Activated CD8-positive, alpha-beta memory T cell treated with anti-CD3 and anti-CD28 coated beads, Interleukin-2, amount 10 ng/mL, durations not matched to agents 7 days and 5 days (primary cell): ENCODE data around the gene DPRX. TPM values are rescaled to one million over a fixed set of nuclear protein-coding genes. Genes with fewer than 3 reads are reported as not detected.

Experiments
- ATAC-seq: fragments of 150-1000 bp; cut with Tn5 transposase; one replicate; pipeline ENCODE4 v1.10.0; 2021; ENCODE audit warnings: moderate library complexity
- CTCF ChIA-PET: fragments of 350-600 bp; sonication (Branson Sonifier 250); formaldehyde crosslinking; loops from one replicate; lab custom pipeline; 2021; ENCODE audit warnings: antibody characterized with exemption; lab: Charles Lee
- DNase-seq: peaks from one replicate; pipeline ENCODE4 v3.0.0-alpha.2; 2020
- H3K27ac Mint-ChIP-seq: one replicate; pipeline ENCODE4 v1.8.0; 2021; ENCODE audit warnings: mild to moderate bottlenecking, mixed read lengths
- H3K27me3 Mint-ChIP-seq: one replicate; pipeline ENCODE4 v1.8.0; 2021; ENCODE audit warnings: mixed read lengths
- H3K36me3 Mint-ChIP-seq: one replicate; pipeline ENCODE4 v1.8.0; 2021; ENCODE audit warnings: mild to moderate bottlenecking, mixed read lengths
- H3K4me1 Mint-ChIP-seq: one replicate; pipeline ENCODE4 v1.8.0; 2021; ENCODE audit warnings: mixed read lengths
- H3K4me3 Mint-ChIP-seq: one replicate; pipeline ENCODE4 v1.8.0; 2021; ENCODE audit warnings: mild to moderate bottlenecking, moderate library complexity, mixed read lengths
- H3K9me3 Mint-ChIP-seq: one replicate; pipeline ENCODE4 v1.8.0; 2022; ENCODE audit warnings: low read depth, mixed read lengths
- total RNA-seq, 2 experiments: library from RNA; stranded (reverse); gene quantifications; one replicate each; pipeline ENCODE4 v1.2.3, GENCODE V29; 2021

The DPRX gene
- not detected for total RNA-seq

GRCh38 chr19:53631949-53632407 lies at the start of gene DPRX:
TSS of gene DPRX (plus strand) at chr19:53631999. CDS start at chr19:53632107, 108 bp downstream.
- DNase-seq (no peak), ATAC-seq (no peak)
- Mint-ChIP-seq H3K9me3 (peaks cover 16% of the 10 kb centered on the region), H3K4me3 (no peak within 1 kb of the TSS), H3K36me3 (no peaks in the 10 kb centered on the region), H3K27ac (no peak within 1 kb of the TSS), H3K4me1 (no peaks in the 10 kb centered on the region), H3K27me3 (no peaks in the 10 kb centered on the region)
- CTCF ChIA-PET = no interaction called here

- H3K27ac Mint-ChIP-seq = no peak overlapping the region
- H3K4me3 Mint-ChIP-seq = no peak overlapping the region
- peaks cover 16% of the 10 kb centered on the region for H3K36me3 Mint-ChIP-seq
- no peaks in the 10 kb centered on the region for H3K4me1 Mint-ChIP-seq
- peaks cover 19% of the 10 kb centered on the region for H3K9me3 Mint-ChIP-seq
- no peak for DNase-seq
- no peak for ATAC-seq
- no peaks in the 10 kb centered on the region for H3K27me3 Mint-ChIP-seq
- CTCF ChIA-PET = no interaction called here
These were observed 48.6 kb upstream of the DPRX start for GRCh38 chr19:53583181-53583580.

GRCh38 chr19:53586277-53586691 lies 45.5 kb upstream of the DPRX start:
- Mint-ChIP-seq H3K4me3 (no peak overlapping the region), H3K4me1 (no peaks in the 10 kb centered on the region), H3K27ac (no peak overlapping the region), H3K9me3 (peaks cover 6% of the 10 kb centered on the region), H3K27me3 (no peaks in the 10 kb centered on the region), H3K36me3 (no peaks in the 10 kb centered on the region)
- ATAC-seq = no peak
- DNase-seq = no peak
- CTCF ChIA-PET = no interaction called here

GRCh38 chr19:53594811-53595509 lies 36.8 kb upstream of the DPRX start:
- ATAC-seq = no peak
- H3K27me3 Mint-ChIP-seq = no peaks in the 10 kb centered on the region
- no peaks in the 10 kb centered on the region for H3K36me3 Mint-ChIP-seq
- DNase-seq = no peak
- CTCF ChIA-PET = no interaction called here
- H3K9me3 Mint-ChIP-seq = no peaks in the 10 kb centered on the region
- no peak overlapping the region for H3K4me3 Mint-ChIP-seq
- H3K4me1 Mint-ChIP-seq = no peaks in the 10 kb centered on the region
- H3K27ac Mint-ChIP-seq = no peak overlapping the region

- Mint-ChIP-seq H3K9me3 (no peaks in the 10 kb centered on the region), H3K4me1 (no peaks in the 10 kb centered on the region), H3K4me3 (no peak overlapping the region), H3K36me3 (no peaks in the 10 kb centered on the region), H3K27ac (no peak overlapping the region), H3K27me3 (no peaks in the 10 kb centered on the region)
- no peak for ATAC-seq
- CTCF ChIA-PET = no interaction called here
- no peak for DNase-seq
These were observed 36.3 kb upstream of the DPRX start for GRCh38 chr19:53595510-53595867.

- H3K36me3 Mint-ChIP-seq = no peaks in the 10 kb centered on the region
- CTCF ChIA-PET = no interaction called here
- DNase-seq = no peak
- H3K4me1 Mint-ChIP-seq = no peaks in the 10 kb centered on the region
- no peaks in the 10 kb centered on the region for H3K9me3 Mint-ChIP-seq
- H3K4me3 Mint-ChIP-seq = no peak overlapping the region
- ATAC-seq = no peak
- H3K27me3 Mint-ChIP-seq = no peaks in the 10 kb centered on the region
- H3K27ac Mint-ChIP-seq = no peak overlapping the region
These were observed 35.7 kb upstream of the DPRX start for GRCh38 chr19:53596056-53596455.

GRCh38 chr19:53597023-53597422 lies 34.8 kb upstream of the DPRX start:
- DNase-seq = no peak
- Mint-ChIP-seq H3K4me3 (no peak overlapping the region), H3K9me3 (no peaks in the 10 kb centered on the region), H3K36me3 (no peaks in the 10 kb centered on the region), H3K4me1 (no peaks in the 10 kb centered on the region), H3K27ac (no peak overlapping the region), H3K27me3 (no peaks in the 10 kb centered on the region)
- no peak for ATAC-seq
- CTCF ChIA-PET = no interaction called here

- no peak overlapping the region for H3K27ac Mint-ChIP-seq
- DNase-seq (no peak), ATAC-seq (no peak)
- CTCF ChIA-PET = no interaction called here
- H3K4me1 Mint-ChIP-seq = no peaks in the 10 kb centered on the region
- no peaks in the 10 kb centered on the region for H3K27me3 Mint-ChIP-seq
- H3K36me3 Mint-ChIP-seq = no peaks in the 10 kb centered on the region
- H3K9me3 Mint-ChIP-seq = peaks cover under 1% of the 10 kb centered on the region
- no peak overlapping the region for H3K4me3 Mint-ChIP-seq
These were observed 33.4 kb upstream of the DPRX start for GRCh38 chr19:53598361-53598760.

GRCh38 chr19:53600217-53600616 lies 31.6 kb upstream of the DPRX start:
- no peak overlapping the region for H3K27ac Mint-ChIP-seq
- CTCF ChIA-PET = no interaction called here
- H3K36me3 Mint-ChIP-seq = no peaks in the 10 kb centered on the region
- H3K4me3 Mint-ChIP-seq = no peak overlapping the region
- no peak for DNase-seq
- peaks cover 5% of the 10 kb centered on the region for H3K9me3 Mint-ChIP-seq
- H3K4me1 Mint-ChIP-seq = no peaks in the 10 kb centered on the region
- H3K27me3 Mint-ChIP-seq = no peaks in the 10 kb centered on the region
- ATAC-seq = no peak

GRCh38 chr19:53606031-53606430 lies 25.8 kb upstream of the DPRX start:
- no peak overlapping the region for H3K27ac Mint-ChIP-seq
- peaks cover 5% of the 10 kb centered on the region for H3K9me3 Mint-ChIP-seq
- H3K27me3 Mint-ChIP-seq = no peaks in the 10 kb centered on the region
- DNase-seq = no peak
- ATAC-seq = no peak
- H3K4me1 Mint-ChIP-seq = no peaks in the 10 kb centered on the region
- CTCF ChIA-PET = no interaction called here
- no peaks in the 10 kb centered on the region for H3K36me3 Mint-ChIP-seq
- no peak overlapping the region for H3K4me3 Mint-ChIP-seq

GRCh38 chr19:53608381-53608780 lies 23.4 kb upstream of the DPRX start:
- CTCF ChIA-PET = no interaction called here
- no peaks in the 10 kb centered on the region for H3K36me3 Mint-ChIP-seq
- ATAC-seq (no peak), DNase-seq (no peak)
- peaks cover 7% of the 10 kb centered on the region for H3K9me3 Mint-ChIP-seq
- no peaks in the 10 kb centered on the region for H3K27me3 Mint-ChIP-seq
- no peaks in the 10 kb centered on the region for H3K4me1 Mint-ChIP-seq
- no peak overlapping the region for H3K4me3 Mint-ChIP-seq
- no peak overlapping the region for H3K27ac Mint-ChIP-seq

- DNase-seq = no peak
- Mint-ChIP-seq H3K27me3 (no peaks in the 10 kb centered on the region), H3K27ac (no peak overlapping the region), H3K4me1 (no peaks in the 10 kb centered on the region), H3K9me3 (peaks cover 4% of the 10 kb centered on the region), H3K36me3 (no peaks in the 10 kb centered on the region), H3K4me3 (no peak overlapping the region)
- no peak for ATAC-seq
- CTCF ChIA-PET = no interaction called here
These were observed 18.9 kb upstream of the DPRX start for GRCh38 chr19:53612762-53613526.

- Mint-ChIP-seq H3K27me3 (no peaks in the 10 kb centered on the region), H3K4me3 (no peak overlapping the region), H3K4me1 (peaks cover 2% of the 10 kb centered on the region), H3K9me3 (peaks cover 2% of the 10 kb centered on the region), H3K27ac (no peak overlapping the region), H3K36me3 (no peaks in the 10 kb centered on the region)
- CTCF ChIA-PET = no interaction called here
- no peak for DNase-seq
- ATAC-seq = no peak
These were observed 9.7 kb upstream of the DPRX start for GRCh38 chr19:53621885-53622740.
